IMR-90 (cell line): Measurements from ENCODE around the gene TMIGD1. TPM values are rescaled to one million over a fixed set of nuclear protein-coding genes. Genes with fewer than 3 reads are reported as not detected.

Source experiments
- ATAC-seq: fragments of 200-7000 bp; cut with Tn5 transposase; 2 replicates; pipeline ENCODE4 v1.9.1; 2020; ENCODE audit warnings: low read depth, mild to moderate bottlenecking, moderate library complexity
- BruUV-seq: library from RNA; stranded (reverse); fragments of 400-500 nt; replicated peaks from 2 replicates; lab custom pipeline; 2021; lab: Mats Ljungman, UMichigan
- CTCF ChIA-PET: fragments of 300-600 bp; formaldehyde crosslinking; extraction: SDS; loops from one replicate; lab custom pipeline; 2021; ENCODE audit warnings: antibody characterized with exemption; lab: Yijun Ruan, JAX
- POLR2A ChIA-PET: fragments of 300-600 bp; sonication (Branson Sonifier 250); formaldehyde crosslinking; loops from one replicate; lab custom pipeline; 2022; ENCODE audit warnings: antibody characterized with exemption; ENCODE audit not compliant: unreplicated experiment; lab: Charles Lee
- DNase-seq: peaks from one replicate; pipeline ENCODE4 v3.0.0; 2013
- H2AFZ ChIP-seq: replicated peaks from 2 replicates; pipeline ENCODE3; 2013; ENCODE audit warnings: low read length, mild to moderate bottlenecking; ENCODE audit not compliant: poor library complexity
- H2AK5ac ChIP-seq: 2 replicates; pipeline ENCODE4 v1.6.1; 2013; ENCODE audit warnings: low read depth, low read length, inconsistent platforms
- H2AK9ac ChIP-seq: replicated peaks from 2 replicates; pipeline ENCODE3; 2013; ENCODE audit warnings: mild to moderate bottlenecking, low read depth, low read length, moderate library complexity; ENCODE audit not compliant: poor library complexity
- H2BK120ac ChIP-seq: 2 replicates; pipeline ENCODE4 v1.6.1; 2013; ENCODE audit warnings: low read depth, low read length, inconsistent platforms
- H2BK15ac ChIP-seq: 3 replicates; pipeline ENCODE4 v1.6.1; 2013; ENCODE audit warnings: low read depth, low read length, inconsistent platforms
- H2BK20ac ChIP-seq: 2 replicates; pipeline ENCODE4 v1.6.1; 2013; ENCODE audit warnings: low read depth, mild to moderate bottlenecking, inconsistent platforms, low read length, moderate library complexity
- H2BK5ac ChIP-seq: 2 replicates; pipeline ENCODE4 v1.6.1; 2013; ENCODE audit warnings: mild to moderate bottlenecking, low read depth, low read length, inconsistent platforms; ENCODE audit not compliant: poor library complexity, severe bottlenecking
- H3K14ac ChIP-seq: replicated peaks from 2 replicates; pipeline ENCODE4 v1.6.1; 2013; ENCODE audit warnings: low read depth, low read length, inconsistent platforms
- H3K18ac ChIP-seq: 2 replicates; pipeline ENCODE4 v1.6.1; 2013; ENCODE audit warnings: low read depth, low read length, control low read depth
- H3K23ac ChIP-seq: 2 replicates; pipeline ENCODE4 v1.6.1; 2013; ENCODE audit warnings: low read depth, low read length, inconsistent platforms
- H3K27ac ChIP-seq: 2 replicates; pipeline ENCODE4 v1.5.1; 2013; ENCODE audit warnings: mild to moderate bottlenecking, control low read depth, low read length; ENCODE audit not compliant: insufficient read depth
- H3K27me3 ChIP-seq: 2 replicates; pipeline ENCODE4 v1.6.1; 2013; ENCODE audit warnings: low read length; ENCODE audit not compliant: control insufficient read depth, insufficient read depth
- H3K36me3 ChIP-seq: 2 replicates; pipeline ENCODE4 v1.6.1; 2013; ENCODE audit warnings: low read length, mixed read lengths; ENCODE audit not compliant: control insufficient read depth, insufficient read depth
- H3K4ac ChIP-seq: 2 replicates; pipeline ENCODE4 v1.6.1; 2013; ENCODE audit warnings: low read depth, low read length, inconsistent platforms
- H3K4me1 ChIP-seq: 2 replicates; pipeline ENCODE4 v1.6.1; 2013; ENCODE audit warnings: low read length, mixed read lengths; ENCODE audit not compliant: control insufficient read depth, insufficient read depth
- H3K4me2 ChIP-seq: 2 replicates; pipeline ENCODE4 v1.6.1; 2013; ENCODE audit warnings: low read depth, mild to moderate bottlenecking, control low read depth, low read length, moderate library complexity
- H3K4me3 ChIP-seq: 2 replicates; pipeline ENCODE4 v1.5.1; 2013; ENCODE audit warnings: low read depth, mild to moderate bottlenecking, control low read depth, low read length, moderate library complexity; ENCODE audit not compliant: insufficient read depth
- H3K56ac ChIP-seq: 2 replicates; pipeline ENCODE4 v1.6.1; 2013; ENCODE audit warnings: low read length, inconsistent platforms; ENCODE audit not compliant: insufficient read depth; ENCODE audit errors: extremely low read depth
- H3K79me1 ChIP-seq, 2 experiments: 2 replicates each; pipeline ENCODE4 v1.6.1; 2013; ENCODE audit warnings: low read length in 2 of 2, inconsistent platforms in 1 of 2, low read depth in 1 of 2
- H3K9ac ChIP-seq: 2 replicates; pipeline ENCODE4 v1.6.1; 2013; ENCODE audit warnings: low read depth, low read length, control low read depth
- H3K9me1 ChIP-seq: 2 replicates; pipeline ENCODE4 v1.6.1; 2013; ENCODE audit warnings: low read length, inconsistent platforms; ENCODE audit not compliant: insufficient read depth
- H3K9me3 ChIP-seq: 2 replicates; pipeline ENCODE4 v1.6.1; 2013; ENCODE audit warnings: low read length; ENCODE audit not compliant: control insufficient read depth, insufficient read depth
- H4K20me1 ChIP-seq: 2 replicates; pipeline ENCODE4 v1.6.1; 2013; ENCODE audit warnings: low read length, inconsistent platforms; ENCODE audit not compliant: insufficient read depth
- H4K5ac ChIP-seq: 2 replicates; pipeline ENCODE4 v1.6.1; 2013; ENCODE audit warnings: mild to moderate bottlenecking, low read depth, low read length, control low read depth
- H4K8ac ChIP-seq, 2 experiments: 2 replicates each; pipeline ENCODE4 v1.6.1; 2013; ENCODE audit warnings: low read depth in 2 of 2, low read length in 2 of 2, control low read depth in 1 of 2, inconsistent platforms in 1 of 2
- H4K91ac ChIP-seq: 2 replicates; pipeline ENCODE4 v1.6.1; 2013; ENCODE audit warnings: low read depth, low read length, inconsistent platforms; ENCODE audit not compliant: insufficient read depth
- CEBPB ChIP-seq: IDR thresholded peaks from 2 replicates; pipeline ENCODE4 v1.6.1; 2012; ENCODE audit warnings: low read depth, low read length, improper control_type of control experiment
- CHD1 ChIP-seq: IDR thresholded peaks from 2 replicates; pipeline ENCODE4 v1.6.1; 2012; ENCODE audit warnings: low read depth, low read length, improper control_type of control experiment
- MAFK ChIP-seq: IDR thresholded peaks from 2 replicates; pipeline ENCODE4 v1.6.1; 2012; ENCODE audit warnings: low read depth, low read length, improper control_type of control experiment
- RAD21 ChIP-seq: IDR thresholded peaks from 2 replicates; pipeline ENCODE4 v1.6.1; 2012; ENCODE audit warnings: low read length, improper control_type of control experiment
- RCOR1 ChIP-seq: IDR thresholded peaks from 2 replicates; pipeline ENCODE4 v1.6.1; 2012; ENCODE audit warnings: mild to moderate bottlenecking, low read length, improper control_type of control experiment; ENCODE audit not compliant: insufficient replicate concordance
- SMC3 ChIP-seq: fragments of 150-350 bp; IDR thresholded peaks from 2 replicates; pipeline ENCODE4 v1.6.1; 2016; ENCODE audit warnings: low read depth, mild to moderate bottlenecking, antibody characterized with exemption, low read length, moderate library complexity
- WGBS, 2 experiments: methylation state at CpG; one replicate each; pipeline versions ENCODE4 v1.1.5 to v1.1.7; 2013; ENCODE audit warnings: missing lambda C conversion rate in 2 of 2; ENCODE audit not compliant: insufficient read length in 1 of 2; ENCODE audit errors: extremely low coverage in 2 of 2; 5-methylcytosine and 5-hydroxymethylcytosine counted together
- dilution Hi-C: fragments of 300-500 bp; cut with HindIII; formaldehyde crosslinking; loops from one replicate; pipeline ENCODE4 v1.14.3; 2018; ENCODE audit warnings: low sequenced_read_pairs; ENCODE audit not compliant: unreplicated experiment
- in situ Hi-C: fragments of 300-500 bp; cut with MboI; formaldehyde crosslinking; loops from 3 replicates; pipeline ENCODE4 v1.14.3; 2019; ENCODE audit warnings: low sequenced_read_pairs, inconsistent platforms, mixed read lengths
- intact Hi-C: fragments of 100-400 bp; cut with micrococcal nuclease; formaldehyde crosslinking; loops from 2 replicates; pipeline ENCODE4 v1.10.0; 2022
- polyA plus RNA-seq, 3 experiments: library from polyadenylated mRNA; depleted of rRNA; stranded (reverse); fragments of >200 nt; gene quantifications; 2 replicates each; pipeline ENCODE4 v1.2.3, GENCODE V29; 2012; ENCODE audit warnings: low replicate concordance in 1 of 3
- total RNA-seq: library from RNA; depleted of rRNA; stranded (reverse); fragments of >200 nt; gene quantifications from 2 replicates; pipeline ENCODE4 v1.2.3, GENCODE V29; 2012
- TF ChIP-seq, protein P1 (sequence below): fragments of 150-350 bp; IDR thresholded peaks from 2 replicates; pipeline ENCODE4 v1.6.1; 2016; ENCODE audit warnings: low read depth, mild to moderate bottlenecking, low read length, moderate library complexity, borderline replicate concordance

The TMIGD1 gene
- total and polyA plus RNA-seq, 2 of the 4 experiments (the other 2 are of a cell fraction), result not detected

DNA sequence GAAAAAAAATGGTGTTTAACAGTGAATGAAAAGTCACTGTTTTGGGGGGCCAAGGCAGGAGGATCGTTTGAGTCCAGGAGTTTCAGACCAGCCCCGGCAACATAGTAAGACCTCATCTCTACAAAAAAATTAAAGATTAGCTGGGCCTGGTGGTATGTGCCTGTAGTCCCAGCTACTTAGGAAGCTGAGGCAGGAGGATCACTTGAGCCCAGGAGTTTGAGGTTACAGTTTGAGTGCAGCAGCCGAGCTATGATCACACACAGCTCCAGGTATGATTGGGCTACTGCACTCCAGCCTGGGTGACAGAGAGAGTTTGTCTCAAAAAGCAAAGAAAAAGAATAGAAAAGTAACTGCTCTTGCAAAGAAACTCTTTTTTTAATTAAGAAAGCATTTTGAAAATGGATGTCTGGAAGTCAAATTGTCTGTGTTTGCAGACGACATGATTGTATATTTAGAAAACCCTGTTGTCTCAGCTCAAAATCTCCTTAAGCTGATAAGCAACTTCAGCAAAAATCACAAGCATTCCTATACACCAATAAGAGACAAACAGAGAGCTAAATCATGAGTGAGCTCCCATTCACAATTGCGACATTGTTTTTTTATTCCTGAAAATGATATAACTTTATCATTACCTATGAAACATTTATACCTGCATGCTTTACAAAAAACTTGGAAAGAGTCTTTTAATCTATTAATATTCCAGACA lies 24.4 kb upstream of the TMIGD1 start:
- Histone ChIP-seq H3K9me1 (no peaks in the 10 kb centered on the region; the same call in 1 of the 2 replicates), H4K20me1 (no peaks in the 10 kb centered on the region; the same call in 1 of the 2 replicates), H4K8ac (0 out of 4 replicates have a peak overlapping the region, but pooled peaks of 1 of the 2 experiments have one; percentile 34), H2AFZ (peak overlapping the region; percentile 32), H3K9me3 (peaks cover 3% of the 10 kb centered on the region; the same call in 1 of the 2 replicates), H2BK5ac (no peak overlapping the region), H4K91ac (no peak overlapping the region), H3K36me3 (no peaks in the 10 kb centered on the region), H3K4ac (no peak overlapping the region), H2AK5ac (no peak overlapping the region), H3K27me3 (no peaks in the 10 kb centered on the region), H3K79me1 (no peaks in the 10 kb centered on the region), H3K4me2 (no peak overlapping the region), H3K27ac (no peak overlapping the region), H3K18ac (no peak overlapping the region), H2BK20ac (no peak overlapping the region), H3K56ac (no peak overlapping the region), H3K4me3 (no peak overlapping the region), H3K23ac (no peak overlapping the region), H3K4me1 (no peaks in the 10 kb centered on the region; the same call in 1 of the 2 replicates), H2BK15ac (no peak overlapping the region), H2BK120ac (no peak overlapping the region), H3K14ac (no peak overlapping the region), H4K5ac (no peak overlapping the region), H3K9ac (no peak overlapping the region), H2AK9ac (no peak overlapping the region)
- ChIA-PET POLR2A (no interaction called here), CTCF (interaction anchor here (0.7 to 1.2 kb wide), 2 partner anchors 9 to 64 kb away, joined by 3 read pairs; no protein-coding TSS in a partner anchor)
- TF ChIP-seq MAFK (0 out of 2 replicates have a peak, but pooled peaks have one; percentile 32), RCOR1 (no peak), CEBPB (peak; percentile 40; the same call in 1 of the 2 replicates), SMC3 (no peak), CHD1 (no peak), RAD21 (no peak)
- TF ChIP-seq, protein P1, sequence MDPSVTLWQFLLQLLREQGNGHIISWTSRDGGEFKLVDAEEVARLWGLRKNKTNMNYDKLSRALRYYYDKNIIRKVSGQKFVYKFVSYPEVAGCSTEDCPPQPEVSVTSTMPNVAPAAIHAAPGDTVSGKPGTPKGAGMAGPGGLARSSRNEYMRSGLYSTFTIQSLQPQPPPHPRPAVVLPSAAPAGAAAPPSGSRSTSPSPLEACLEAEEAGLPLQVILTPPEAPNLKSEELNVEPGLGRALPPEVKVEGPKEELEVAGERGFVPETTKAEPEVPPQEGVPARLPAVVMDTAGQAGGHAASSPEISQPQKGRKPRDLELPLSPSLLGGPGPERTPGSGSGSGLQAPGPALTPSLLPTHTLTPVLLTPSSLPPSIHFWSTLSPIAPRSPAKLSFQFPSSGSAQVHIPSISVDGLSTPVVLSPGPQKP, result no peak
- DNase-seq, result no peak
- BruUV-seq, result no TSS peak
- ATAC-seq, result no peak
- dilution Hi-C loops (no loop called here), in situ Hi-C loops (no loop called here), intact Hi-C loops (no loop called here)
- WGBS, 2 experiments, result 0% methylated on average over 1 of the region's 5 CpGs; no CpG with 5 or more reads in 1 of the 2 experiments
